ENCODE measurements around the gene PHOX2B. TPM values are rescaled to one million over a fixed set of nuclear protein-coding genes. Genes with fewer than 3 reads are reported as not detected.

The PHOX2B gene
- total and polyA plus RNA-seq, 2 of the 8 experiments (the other 6 are each of a cell fraction or from before 2014, with no cell fraction given), result not detected

- no peak for TF ChIP-seq RXRA (IDR thresholded peaks at IDR 0.05; ENCODE audit: insufficient read depth, low read depth, low read length)
- TF ChIP-seq JUND (IDR thresholded peaks at IDR 0.05; ENCODE audit: low read length), result no peak
These were observed 1.1 kb upstream of the PHOX2B start (continued) for GRCh38 chr4:41749631-41750039.
